Measurements from ENCODE around the gene B3GLCT. TPM values are rescaled to one million over a fixed set of nuclear protein-coding genes. Genes with fewer than 3 reads are reported as not detected.

B3GLCT gene
- total RNA-seq, 1 donor from 2014 or later, result 27.2 TPM

GRCh38 chr13:31310356-31310755, 110.6 kb downstream of the B3GLCT start:
- TF ChIP-seq CTCF (IDR thresholded peaks at IDR 0.05; ENCODE audit: unreplicated experiment), result no peak
- Mint-ChIP-seq H3K9me3 (peaks cover 39% of the 10 kb centered on the region), H3K27me3 (ENCODE audit: low read depth) (no peaks in the 10 kb centered on the region), H3K4me3 (no peak overlapping the region), H3K36me3 (peaks cover 44% of the 10 kb centered on the region), H3K27ac (no peak overlapping the region), H3K4me1 (no peaks in the 10 kb centered on the region)
- no peak for DNase-seq (ENCODE audit: low spot score in 2 of 2, unreplicated experiment in 2 of 2)

GRCh38 chr13:31310786-31311185, 111.0 kb downstream of the B3GLCT start:
- Mint-ChIP-seq H3K27me3 (ENCODE audit: low read depth) (no peaks in the 10 kb centered on the region), H3K27ac (no peak overlapping the region), H3K36me3 (peaks cover 48% of the 10 kb centered on the region), H3K4me1 (no peaks in the 10 kb centered on the region), H3K4me3 (no peak overlapping the region), H3K9me3 (peaks cover 40% of the 10 kb centered on the region)
- no peak for DNase-seq (ENCODE audit: low spot score in 2 of 2, unreplicated experiment in 2 of 2)
- no peak for TF ChIP-seq CTCF (IDR thresholded peaks at IDR 0.05; ENCODE audit: unreplicated experiment)

- no peak overlapping the region for H3K4me3 Mint-ChIP-seq
- no peaks in the 10 kb centered on the region for H3K27me3 Mint-ChIP-seq (ENCODE audit: low read depth)
- no peak overlapping the region for H3K27ac Mint-ChIP-seq
- H3K4me1 Mint-ChIP-seq, result no peaks in the 10 kb centered on the region
- peaks cover 56% of the 10 kb centered on the region for H3K36me3 Mint-ChIP-seq
- no peak for DNase-seq (ENCODE audit: low spot score in 2 of 2, unreplicated experiment in 2 of 2)
- H3K9me3 Mint-ChIP-seq, result peaks cover 48% of the 10 kb centered on the region
- no peak for TF ChIP-seq CTCF (IDR thresholded peaks at IDR 0.05; ENCODE audit: unreplicated experiment)
Observed at GRCh38 chr13:31311921-31312320, 112.1 kb downstream of the B3GLCT start.

- Mint-ChIP-seq H3K4me3 (no peak overlapping the region), H3K9me3 (peaks cover 54% of the 10 kb centered on the region), H3K27ac (no peak overlapping the region), H3K4me1 (no peaks in the 10 kb centered on the region), H3K36me3 (peaks cover 56% of the 10 kb centered on the region), H3K27me3 (ENCODE audit: low read depth) (no peaks in the 10 kb centered on the region)
- DNase-seq (ENCODE audit: low spot score in 2 of 2, unreplicated experiment in 2 of 2), result no peak
- TF ChIP-seq CTCF (IDR thresholded peaks at IDR 0.05; ENCODE audit: unreplicated experiment), result no peak
Observed at GRCh38 chr13:31314961-31315360, 115.2 kb downstream of the B3GLCT start.

GRCh38 chr13:31320946-31321345, 121.2 kb downstream of the B3GLCT start:
- peaks cover 18% of the 10 kb centered on the region for H3K9me3 Mint-ChIP-seq
- peaks cover 19% of the 10 kb centered on the region for H3K36me3 Mint-ChIP-seq
- no peak for DNase-seq (ENCODE audit: low spot score in 2 of 2, unreplicated experiment in 2 of 2)
- no peak overlapping the region for H3K27ac Mint-ChIP-seq
- H3K4me1 Mint-ChIP-seq, result peaks cover 18% of the 10 kb centered on the region
- H3K27me3 Mint-ChIP-seq (ENCODE audit: low read depth), result no peaks in the 10 kb centered on the region
- H3K4me3 Mint-ChIP-seq, result no peak overlapping the region
- no peak for TF ChIP-seq CTCF (IDR thresholded peaks at IDR 0.05; ENCODE audit: unreplicated experiment)

GRCh38 chr13:31321457-31321856, 121.7 kb downstream of the B3GLCT start:
- H3K27me3 Mint-ChIP-seq (ENCODE audit: low read depth), result no peaks in the 10 kb centered on the region
- H3K36me3 Mint-ChIP-seq, result peaks cover 14% of the 10 kb centered on the region
- no peak for TF ChIP-seq CTCF (IDR thresholded peaks at IDR 0.05; ENCODE audit: unreplicated experiment)
- no peak for DNase-seq (ENCODE audit: low spot score in 2 of 2, unreplicated experiment in 2 of 2)
- peaks cover 19% of the 10 kb centered on the region for H3K4me1 Mint-ChIP-seq
- H3K4me3 Mint-ChIP-seq, result no peak overlapping the region
- peaks cover 13% of the 10 kb centered on the region for H3K9me3 Mint-ChIP-seq
- no peak overlapping the region for H3K27ac Mint-ChIP-seq

Measured in mesothelial cell of epicardium (in vitro differentiated cells).